ENCODE results near the gene CHCHD3. TPM values are rescaled to one million over a fixed set of nuclear protein-coding genes. Genes with fewer than 3 reads are reported as not detected.
"Not testable (repeated sequence)": the region's sequence is repeated elsewhere in the genome, so short reads cannot be mapped to it uniquely, and the experiment has no call there.

The CHCHD3 gene
- total RNA-seq, 4 donors from 2014 or later: 27.9 to 39.0 (median 34.5) TPM

DNA sequence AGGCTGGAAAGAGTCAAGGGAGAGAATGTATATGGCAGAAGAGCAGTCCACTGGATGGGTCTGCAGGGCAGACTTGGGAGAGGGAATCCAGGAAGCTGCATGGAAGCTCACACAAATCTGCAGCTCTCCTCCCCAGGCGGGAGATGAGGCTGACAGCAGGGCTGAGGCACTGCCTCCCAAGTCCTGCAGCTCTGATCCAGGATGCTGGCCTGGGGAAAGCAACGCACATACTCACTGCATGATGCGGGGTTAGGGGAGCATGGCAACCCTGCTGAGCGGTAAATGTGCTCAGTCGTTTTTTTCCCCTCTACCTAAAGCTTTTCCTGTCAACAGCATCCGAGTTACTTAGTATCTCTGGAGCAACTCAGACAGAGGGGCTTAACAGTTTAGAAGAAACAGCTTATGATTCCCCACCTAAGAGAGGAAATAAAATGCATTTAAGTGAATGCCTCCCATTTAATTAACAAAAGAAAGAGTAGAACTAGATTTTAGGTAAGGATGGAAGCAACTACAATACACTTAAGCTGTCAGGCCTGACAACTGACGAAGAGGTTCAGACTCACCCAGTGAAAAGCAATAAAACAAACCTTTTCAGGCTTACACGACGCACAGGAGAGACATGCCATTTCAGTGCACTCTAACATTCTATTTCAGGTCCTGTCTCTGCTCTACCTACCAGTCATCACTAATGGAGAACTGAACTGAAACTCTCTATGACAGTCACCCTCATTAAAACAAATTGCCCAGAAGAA, 37.0 kb downstream of the CHCHD3 start:
- TF ChIP-seq POLR2A (IDR thresholded peaks at IDR 0.05): no peak
- TF ChIP-seq, protein P1, sequence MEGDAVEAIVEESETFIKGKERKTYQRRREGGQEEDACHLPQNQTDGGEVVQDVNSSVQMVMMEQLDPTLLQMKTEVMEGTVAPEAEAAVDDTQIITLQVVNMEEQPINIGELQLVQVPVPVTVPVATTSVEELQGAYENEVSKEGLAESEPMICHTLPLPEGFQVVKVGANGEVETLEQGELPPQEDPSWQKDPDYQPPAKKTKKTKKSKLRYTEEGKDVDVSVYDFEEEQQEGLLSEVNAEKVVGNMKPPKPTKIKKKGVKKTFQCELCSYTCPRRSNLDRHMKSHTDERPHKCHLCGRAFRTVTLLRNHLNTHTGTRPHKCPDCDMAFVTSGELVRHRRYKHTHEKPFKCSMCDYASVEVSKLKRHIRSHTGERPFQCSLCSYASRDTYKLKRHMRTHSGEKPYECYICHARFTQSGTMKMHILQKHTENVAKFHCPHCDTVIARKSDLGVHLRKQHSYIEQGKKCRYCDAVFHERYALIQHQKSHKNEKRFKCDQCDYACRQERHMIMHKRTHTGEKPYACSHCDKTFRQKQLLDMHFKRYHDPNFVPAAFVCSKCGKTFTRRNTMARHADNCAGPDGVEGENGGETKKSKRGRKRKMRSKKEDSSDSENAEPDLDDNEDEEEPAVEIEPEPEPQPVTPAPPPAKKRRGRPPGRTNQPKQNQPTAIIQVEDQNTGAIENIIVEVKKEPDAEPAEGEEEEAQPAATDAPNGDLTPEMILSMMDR (IDR thresholded peaks at IDR 0.05): no peak
- no peak overlapping the region for H3K4me3 ChIP-seq (ENCODE audit: low read depth, poor library complexity, severe bottlenecking)
- WGBS, 2 donors: 89 to 90% methylated on average over 9 of the region's 9 CpGs
- DNase-seq (ENCODE audit: low spot score in 2 of 2): no peak
- intact Hi-C loops (cut with DNase I; ENCODE audit: low total_unique reads): no loop called here

DNA sequence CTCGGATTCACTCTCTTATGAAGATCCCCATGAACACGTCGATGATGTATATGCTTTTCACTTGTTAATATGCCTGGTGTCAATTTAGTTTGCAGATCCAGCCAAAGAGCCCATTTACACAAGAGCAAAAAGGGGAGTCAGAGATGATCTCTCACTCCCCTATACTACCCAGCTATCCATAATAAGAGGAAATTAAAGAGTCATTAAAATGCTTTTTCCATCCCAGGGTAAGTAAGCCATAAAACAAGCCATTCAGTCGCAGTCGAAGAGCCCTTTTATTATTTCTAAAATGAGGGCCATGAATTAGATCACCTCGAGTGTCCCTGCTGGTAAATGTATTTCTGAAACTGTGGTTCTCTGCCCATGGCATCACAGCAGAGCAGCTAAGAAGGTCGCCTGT, 41.2 kb downstream of the CHCHD3 start:
- 97% methylated on average over 7 of the region's 7 CpGs for WGBS, 2 donors
- no peak for TF ChIP-seq POLR2A (IDR thresholded peaks at IDR 0.05)
- TF ChIP-seq, protein P1 (IDR thresholded peaks at IDR 0.05): no peak
- intact Hi-C loops (cut with DNase I; ENCODE audit: low total_unique reads): no loop called here
- DNase-seq (ENCODE audit: low spot score in 2 of 2): no peak
- no peak overlapping the region for H3K4me3 ChIP-seq (ENCODE audit: low read depth, poor library complexity, severe bottlenecking)

DNA sequence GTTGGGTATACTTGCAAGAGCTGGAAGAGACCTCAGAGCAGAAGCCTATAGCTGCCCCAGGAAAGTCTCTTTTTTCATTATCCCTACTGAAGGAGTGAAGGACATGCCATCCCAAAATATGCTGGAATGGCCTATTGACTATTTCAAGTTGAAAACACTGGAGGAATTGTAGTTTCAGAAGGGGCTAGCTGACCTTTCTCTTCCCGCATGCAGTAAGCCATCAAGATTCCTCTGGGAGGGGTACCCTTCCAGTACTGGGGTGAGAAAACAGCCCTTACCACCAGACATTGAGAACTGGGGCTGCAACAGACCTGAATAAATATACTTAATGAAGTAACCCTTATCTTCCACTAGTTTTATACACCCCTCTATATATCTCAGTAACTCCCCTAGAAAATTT, 41.7 kb downstream of the CHCHD3 start:
- DNase-seq (ENCODE audit: low spot score in 2 of 2): no peak
- H3K4me3 ChIP-seq (ENCODE audit: low read depth, poor library complexity, severe bottlenecking): no peak overlapping the region
- 38 to 93% methylated on average over 1 of the region's 1 CpG for WGBS, 2 donors
- TF ChIP-seq, protein P1 (IDR thresholded peaks at IDR 0.05): no peak
- TF ChIP-seq POLR2A (IDR thresholded peaks at IDR 0.05): no peak
- intact Hi-C loops (cut with DNase I; ENCODE audit: low total_unique reads): no loop called here

DNA sequence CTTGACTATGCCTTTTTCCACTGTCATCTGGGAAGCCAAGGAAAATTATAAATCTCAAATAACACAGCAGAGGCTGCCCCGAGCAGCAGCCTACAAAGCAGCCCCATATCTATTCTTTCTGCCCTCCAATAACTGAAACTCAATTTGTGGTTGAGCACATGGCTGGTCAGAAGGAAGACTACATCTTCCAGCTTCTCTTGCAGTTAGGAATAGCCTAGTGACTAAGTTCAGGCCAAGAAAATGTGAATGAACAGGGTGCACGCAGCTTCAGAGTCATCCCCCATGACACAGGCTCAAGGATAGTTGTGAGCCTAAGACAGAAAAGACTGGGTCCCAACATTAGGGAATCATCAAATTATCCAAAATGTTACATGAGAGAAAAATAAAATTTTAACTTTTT, 42.3 kb downstream of the CHCHD3 start:
- no peak for DNase-seq (ENCODE audit: low spot score in 2 of 2)
- intact Hi-C loops (cut with DNase I; ENCODE audit: low total_unique reads): no loop called here
- WGBS, 2 donors: 95 to 96% methylated on average over 2 of the region's 2 CpGs
- no peak overlapping the region for H3K4me3 ChIP-seq (ENCODE audit: low read depth, poor library complexity, severe bottlenecking)
- TF ChIP-seq POLR2A (IDR thresholded peaks at IDR 0.05): no peak
- TF ChIP-seq, protein P1 (IDR thresholded peaks at IDR 0.05): no peak

DNA sequence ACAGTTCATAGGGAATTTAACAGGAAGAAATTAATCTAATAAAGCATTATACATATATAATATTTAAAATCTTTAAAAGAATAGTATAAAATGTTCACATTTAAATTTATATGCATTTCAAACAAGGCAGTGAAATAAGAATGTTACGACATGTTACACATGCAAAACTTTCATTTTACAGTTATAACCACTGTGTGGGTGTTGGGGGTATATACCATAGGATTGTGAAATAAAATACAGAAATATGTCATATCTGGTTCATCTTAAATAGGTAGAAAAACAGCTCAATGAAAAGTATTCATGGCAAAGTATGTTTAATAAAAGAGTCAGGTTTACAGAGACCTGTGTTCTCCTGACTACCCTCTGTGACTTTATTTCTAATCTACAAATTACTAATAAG, 45.6 kb downstream of the CHCHD3 start:
- WGBS, 2 donors: 90% methylated on average over 1 of the region's 1 CpG
- intact Hi-C loops (cut with DNase I; ENCODE audit: low total_unique reads): no loop called here
- TF ChIP-seq POLR2A (IDR thresholded peaks at IDR 0.05): no peak
- TF ChIP-seq, protein P1 (IDR thresholded peaks at IDR 0.05): no peak
- DNase-seq (ENCODE audit: low spot score in 2 of 2): no peak
- no peak overlapping the region for H3K4me3 ChIP-seq (ENCODE audit: low read depth, poor library complexity, severe bottlenecking)

DNA sequence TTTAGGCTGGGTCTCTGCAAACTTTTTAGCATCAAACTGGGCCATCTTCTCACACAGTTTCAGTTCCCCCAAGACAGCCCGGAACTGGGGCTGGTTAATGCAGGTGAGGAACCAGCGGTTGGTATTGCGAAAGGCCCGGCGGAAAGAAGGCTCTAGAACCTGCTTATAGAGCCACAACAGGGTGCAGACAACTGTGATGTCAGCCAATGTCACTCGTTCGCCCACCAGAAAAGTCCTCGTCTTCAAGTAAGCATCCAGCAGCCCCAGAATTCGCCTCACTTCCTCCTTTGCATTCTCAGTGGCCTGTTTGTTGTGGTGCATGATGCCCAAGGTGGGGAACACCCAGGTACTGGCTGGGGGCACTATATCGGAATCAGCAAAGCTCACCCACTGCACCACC, 46.6 kb downstream of the CHCHD3 start:
- intact Hi-C loops (cut with DNase I; ENCODE audit: low total_unique reads); DNase-seq (ENCODE audit: low spot score in 2 of 2); H3K4me3 ChIP-seq (ENCODE audit: low read depth, poor library complexity, severe bottlenecking): not testable (repeated sequence)
- WGBS, 2 donors: 96 to 98% methylated on average over 10 of the region's 10 CpGs

Data from lower leg skin (tissue), 4 donors.